NCI-H446 treated with DMSO at 0.1 percent for 48 hours (cell line): ENCODE data around the gene CHD5.

Experiments
- DNase-seq: peaks from one replicate; lab custom pipeline; 2025; lab: John Stamatoyannopoulos, UW

The CHD5 gene

DNA sequence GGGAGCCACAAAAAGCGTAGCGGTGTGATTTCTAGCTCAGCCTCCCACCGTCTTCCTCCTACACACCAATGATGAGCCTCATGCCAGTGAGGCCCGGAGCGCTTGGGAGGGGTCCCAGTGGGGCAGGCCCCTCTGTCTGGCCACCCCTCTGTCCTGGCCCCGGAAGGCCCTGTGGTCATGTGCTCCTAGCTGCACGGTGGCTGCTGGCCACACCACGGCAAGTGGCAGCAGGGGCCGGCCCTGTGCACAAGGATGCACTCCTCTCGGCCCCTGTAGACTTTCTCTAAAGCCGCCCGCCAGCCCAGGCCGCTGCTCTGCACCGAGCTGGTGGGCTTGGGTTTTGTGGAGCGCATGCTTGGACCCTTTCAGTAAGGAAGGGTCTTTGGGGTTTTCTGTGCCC is 80.8 kb downstream of the CHD5 start:
- DNase-seq = no peak

DNA sequence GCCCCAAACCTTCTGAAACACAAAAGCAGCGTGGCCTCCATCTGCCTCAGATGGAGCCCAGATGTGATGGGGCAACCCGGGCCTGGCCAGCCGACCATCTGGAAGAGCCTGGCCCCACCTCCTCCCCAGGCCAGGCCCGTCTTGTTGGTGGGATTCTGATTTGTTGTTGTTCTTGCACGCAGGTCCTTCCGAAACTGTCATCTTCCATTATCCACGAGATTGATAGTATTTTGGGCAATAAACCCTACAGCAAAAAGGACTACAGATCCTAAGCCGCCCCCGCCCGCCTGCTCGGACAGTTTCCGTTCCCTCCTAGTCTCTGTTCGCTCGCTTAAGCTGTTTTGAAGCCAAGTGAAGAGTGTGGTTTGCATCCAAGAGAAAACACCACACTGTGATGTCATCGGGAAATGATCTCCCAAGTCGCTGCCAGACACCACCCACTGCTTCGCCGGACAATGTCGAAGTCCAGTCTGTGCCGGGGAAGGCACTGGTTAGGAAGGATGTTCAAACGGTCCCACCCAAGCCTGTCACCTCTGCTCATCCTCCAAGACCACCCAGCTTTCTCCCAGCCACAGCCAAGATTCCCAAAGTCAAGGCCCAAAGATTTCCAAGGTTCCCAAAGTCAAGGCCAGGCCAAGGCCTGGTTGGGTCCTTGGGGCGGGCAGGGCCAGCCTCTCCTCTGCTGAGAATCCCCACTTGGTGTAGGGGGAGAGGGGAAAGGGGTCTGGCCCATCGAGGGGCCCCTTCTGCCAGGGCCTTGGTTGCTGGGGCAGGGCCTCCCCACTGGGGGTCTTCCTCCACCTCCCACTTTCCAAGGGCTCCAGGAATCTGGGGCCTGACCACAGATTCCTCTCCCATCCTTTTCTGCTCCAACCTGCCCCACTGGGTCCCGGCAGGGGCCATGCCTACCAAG is 81.6 kb downstream of the CHD5 start:
- DNase-seq = no peak

DNA sequence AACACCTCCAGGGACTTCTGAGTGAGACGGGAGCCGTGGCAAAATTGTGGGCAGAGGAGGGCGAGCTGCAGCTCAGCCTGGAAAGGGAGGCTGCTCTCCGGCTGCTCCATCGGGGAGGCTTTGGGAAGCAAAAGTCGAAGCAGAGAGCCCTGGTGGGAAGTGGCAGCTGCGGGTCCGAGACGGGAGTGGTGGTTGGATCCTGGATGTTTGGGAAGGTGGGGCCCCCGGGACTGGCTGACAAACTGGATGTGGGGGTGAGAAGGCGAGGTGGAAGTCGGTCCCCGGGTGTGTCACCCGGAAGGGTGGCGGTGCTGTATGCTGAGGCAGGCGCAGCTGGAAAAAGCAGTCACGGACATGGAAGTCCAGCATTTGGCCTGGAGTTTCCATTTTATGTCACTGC is 82.3 kb downstream of the CHD5 start:
- DNase-seq = no peak

DNA sequence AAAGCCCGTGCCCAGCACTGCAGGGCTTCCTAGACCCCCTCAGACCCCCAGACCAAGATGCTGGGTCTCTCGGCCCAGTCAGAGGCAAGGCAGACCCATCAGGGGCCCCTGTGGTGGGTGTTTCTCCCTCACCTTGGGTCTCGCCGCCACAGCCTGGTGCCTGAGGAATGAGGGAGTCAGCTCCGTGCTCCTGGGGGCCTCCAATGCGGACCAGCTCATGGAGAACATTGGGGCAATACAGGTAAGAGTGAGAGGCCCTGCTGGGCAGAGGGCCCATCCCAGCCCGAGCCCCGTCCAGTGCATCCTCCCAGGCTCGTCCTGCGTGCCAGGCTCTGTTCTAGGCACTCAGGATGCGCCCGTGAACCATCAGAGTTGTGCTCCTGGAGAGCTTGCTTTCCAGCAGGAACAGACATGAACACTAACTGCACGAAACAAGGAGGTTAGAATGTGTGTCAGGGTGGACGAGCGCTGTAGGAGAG is 83.0 kb downstream of the CHD5 start:
- DNase-seq = no peak

DNA sequence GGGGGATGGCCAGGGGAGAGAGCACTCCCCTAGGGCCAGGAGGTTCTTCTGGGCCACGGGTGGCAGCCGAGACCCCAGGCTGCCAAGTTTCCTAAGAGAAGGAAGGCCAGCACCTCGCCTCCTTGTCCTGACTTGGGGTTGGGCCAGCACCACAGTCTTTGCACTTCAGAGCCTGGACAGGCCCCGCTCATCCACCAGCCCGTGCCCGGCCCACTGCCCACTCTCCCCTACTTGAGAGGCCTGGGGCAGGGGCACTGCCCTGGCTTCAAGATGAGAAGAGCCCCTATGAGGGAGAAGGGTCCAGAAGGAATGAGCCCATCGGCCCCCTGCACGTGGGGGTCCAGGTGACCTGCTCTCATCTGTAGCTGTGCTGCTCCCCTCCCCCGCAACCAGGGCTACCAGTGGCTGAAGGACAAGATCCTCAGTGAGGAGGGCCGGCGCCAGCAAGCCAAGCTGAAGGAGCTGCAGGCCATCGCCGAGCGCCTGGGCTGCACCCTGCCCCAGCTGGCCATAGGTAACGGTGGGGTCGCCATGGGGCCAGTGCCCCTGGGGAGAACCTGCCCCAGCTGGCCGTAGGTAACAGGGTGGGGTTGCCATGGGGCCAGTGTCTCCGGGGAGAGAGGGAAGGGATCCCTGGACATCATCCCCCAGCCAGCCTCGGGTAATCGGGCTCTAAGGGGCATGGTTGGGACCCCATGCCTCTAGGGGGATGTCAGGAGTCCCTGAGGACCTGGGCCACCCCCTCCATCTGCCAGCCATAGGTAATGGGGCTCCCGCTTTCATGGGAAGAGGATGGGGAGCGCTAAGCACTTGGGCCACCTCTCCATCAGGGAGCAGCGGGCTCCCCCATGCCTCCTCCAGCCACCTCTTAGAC is 83.6 kb downstream of the CHD5 start:
- DNase-seq = no peak

DNA sequence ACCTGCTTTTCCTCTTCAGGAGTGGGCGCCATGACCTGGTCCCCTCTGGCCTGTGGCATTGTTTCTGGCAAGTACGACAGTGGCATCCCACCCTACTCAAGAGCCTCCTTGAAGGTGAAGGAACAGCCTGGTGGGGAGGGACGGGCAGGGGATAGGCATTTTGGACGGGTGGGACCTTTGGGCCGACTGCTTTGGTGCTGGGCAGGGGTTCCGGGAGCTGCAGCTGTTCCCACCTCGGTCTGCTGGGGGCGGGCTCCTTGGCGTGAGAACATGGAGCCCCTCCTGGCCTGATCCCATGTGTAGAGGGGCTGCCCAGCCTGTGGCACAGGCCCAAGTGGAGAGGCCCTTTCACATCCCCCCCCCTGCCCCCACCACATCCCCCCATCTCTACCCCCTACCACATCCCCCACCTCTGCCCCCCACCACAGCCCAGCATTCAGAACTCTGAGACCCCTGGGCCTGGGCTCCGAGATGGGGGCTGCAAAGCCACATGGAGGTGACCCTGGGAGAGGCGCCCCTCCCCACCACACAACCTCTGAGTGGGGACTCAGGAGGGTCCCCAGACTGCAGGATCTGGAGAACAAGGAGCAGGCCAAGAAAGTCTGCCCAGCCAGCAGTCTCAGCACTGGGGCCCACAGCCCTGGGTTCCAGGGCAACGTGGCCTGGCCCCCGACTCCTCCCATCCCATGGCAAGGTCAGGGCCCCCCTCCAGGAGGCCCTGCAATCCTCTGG is 84.4 kb downstream of the CHD5 start:
- no peak for DNase-seq

DNA sequence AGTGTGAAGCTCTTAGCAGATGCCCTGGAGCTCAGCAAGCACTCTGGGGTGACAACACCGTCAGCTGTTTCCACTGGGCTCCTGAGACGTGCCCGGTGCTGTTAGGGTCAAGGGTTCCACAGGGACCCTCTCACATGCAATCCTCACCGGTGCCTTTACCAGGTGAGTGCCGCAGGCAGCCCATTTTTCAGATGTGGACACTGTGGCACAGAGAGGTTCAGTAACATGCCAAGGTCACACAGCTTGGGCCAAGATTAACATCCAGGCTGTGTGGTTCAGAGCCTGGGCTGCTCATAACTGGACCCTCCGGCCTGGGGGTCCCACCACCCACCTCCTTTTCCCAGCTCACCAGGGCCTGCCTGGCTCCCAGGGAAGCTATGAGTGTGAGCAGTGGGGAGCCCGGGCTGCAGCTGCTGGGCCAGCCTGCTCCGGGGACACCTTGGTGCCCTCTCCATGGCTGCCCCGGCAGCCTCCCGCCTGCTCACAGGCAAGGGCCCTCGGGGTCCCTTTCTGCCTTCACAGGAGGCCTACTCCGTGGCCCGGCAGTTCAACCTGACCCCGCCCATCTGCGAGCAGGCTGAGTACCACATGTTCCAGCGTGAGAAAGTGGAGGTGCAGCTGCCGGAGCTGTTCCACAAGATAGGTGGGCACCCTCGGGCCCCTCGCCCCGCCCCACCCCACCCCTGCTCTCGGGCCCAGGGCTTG is 85.2 kb downstream of the CHD5 start:
- DNase-seq = no peak

DNA sequence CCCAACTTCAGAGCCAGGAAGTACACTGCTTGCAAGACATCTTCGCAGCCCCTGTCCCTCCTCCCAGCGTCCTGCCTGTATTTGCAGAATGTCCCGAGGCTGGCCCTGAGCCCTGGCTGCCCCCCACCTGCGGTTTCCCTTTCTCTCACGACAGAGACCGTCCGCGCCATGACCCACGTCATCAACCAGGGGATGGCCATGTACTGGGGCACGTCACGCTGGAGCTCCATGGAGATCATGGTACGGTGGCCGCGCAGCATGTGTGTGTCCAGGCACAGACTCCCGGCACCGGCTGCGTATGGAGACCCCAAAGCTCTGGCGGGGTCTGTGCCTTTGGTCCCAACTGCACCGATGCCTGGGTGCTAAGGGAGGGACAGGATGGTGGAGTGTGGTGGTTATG is 85.9 kb downstream of the CHD5 start:
- no peak for DNase-seq

DNA sequence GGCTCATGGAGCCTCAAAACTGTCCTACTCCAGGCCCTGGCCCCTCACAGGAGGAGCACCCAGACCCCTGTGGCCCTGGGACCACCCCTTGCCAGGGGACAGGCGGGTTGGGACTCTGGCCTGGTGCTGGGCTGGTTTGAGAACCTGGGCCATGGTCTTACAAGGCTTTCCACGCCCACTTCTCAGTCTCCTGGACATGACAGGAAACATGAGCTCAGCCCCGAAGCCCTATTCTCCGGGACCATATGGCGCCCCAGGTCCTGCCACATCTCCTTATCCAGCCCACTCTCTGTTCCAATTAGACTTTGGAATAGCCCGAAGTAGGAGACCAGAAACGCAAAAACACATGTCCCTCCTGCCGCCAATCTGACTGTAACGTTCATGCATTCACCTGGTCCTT is 86.5 kb downstream of the CHD5 start:
- no peak for DNase-seq

DNA sequence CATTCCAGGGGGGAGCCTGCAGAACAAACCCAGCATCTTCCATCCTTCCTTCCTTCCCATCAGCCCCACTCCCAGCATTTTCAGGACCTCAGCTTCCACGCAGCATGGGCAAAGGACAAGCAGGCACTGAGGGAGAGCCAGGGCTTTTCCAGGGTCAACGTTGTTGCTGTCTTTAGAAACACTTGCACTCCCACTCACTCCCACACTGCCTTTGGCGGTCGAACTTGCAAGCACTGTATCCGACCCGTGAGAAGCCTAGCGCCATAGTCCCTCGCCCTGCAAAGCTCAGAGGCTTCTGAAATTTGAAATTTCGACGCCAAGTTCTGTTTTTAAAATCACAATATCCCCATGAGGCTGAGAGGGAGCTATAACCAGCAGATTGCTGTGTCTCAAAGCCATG is 87.0 kb downstream of the CHD5 start:
- DNase-seq = no peak

DNA sequence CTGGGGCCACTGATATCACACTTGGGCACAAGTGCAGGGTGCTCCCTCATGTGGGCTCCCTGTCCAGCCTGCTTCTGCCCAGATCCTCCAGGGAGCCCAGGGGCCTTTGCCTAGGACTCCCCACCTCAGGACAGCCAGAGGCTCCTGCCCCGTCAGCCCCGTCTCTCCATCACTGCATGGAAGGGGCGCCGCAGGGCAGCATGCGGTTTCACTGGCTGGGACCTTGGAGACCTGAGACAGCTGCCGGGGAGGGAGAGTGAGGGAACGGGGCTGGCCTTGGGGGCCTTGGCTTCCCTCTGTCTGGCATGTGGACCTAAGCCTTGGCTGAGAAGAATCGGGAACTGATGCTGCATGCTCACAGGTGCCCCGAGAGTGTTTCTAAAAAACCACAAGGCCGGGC is 87.9 kb downstream of the CHD5 start:
- DNase-seq = no peak

DNA sequence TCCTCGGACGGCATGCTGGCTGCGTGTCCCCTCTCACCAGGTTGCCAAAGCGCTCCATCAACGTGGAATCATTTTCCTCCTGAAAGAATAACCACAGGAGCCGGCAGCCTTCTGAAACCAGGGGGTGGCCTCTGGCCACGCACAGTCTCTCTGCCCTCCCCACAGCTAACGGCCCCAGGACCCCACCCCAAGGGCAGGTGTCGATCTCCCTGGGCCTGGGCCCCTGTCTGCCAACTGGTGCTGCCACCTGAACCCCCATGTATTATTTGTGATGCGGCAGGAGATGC is 88.4 kb downstream of the CHD5 start:
- DNase-seq = no peak

DNA sequence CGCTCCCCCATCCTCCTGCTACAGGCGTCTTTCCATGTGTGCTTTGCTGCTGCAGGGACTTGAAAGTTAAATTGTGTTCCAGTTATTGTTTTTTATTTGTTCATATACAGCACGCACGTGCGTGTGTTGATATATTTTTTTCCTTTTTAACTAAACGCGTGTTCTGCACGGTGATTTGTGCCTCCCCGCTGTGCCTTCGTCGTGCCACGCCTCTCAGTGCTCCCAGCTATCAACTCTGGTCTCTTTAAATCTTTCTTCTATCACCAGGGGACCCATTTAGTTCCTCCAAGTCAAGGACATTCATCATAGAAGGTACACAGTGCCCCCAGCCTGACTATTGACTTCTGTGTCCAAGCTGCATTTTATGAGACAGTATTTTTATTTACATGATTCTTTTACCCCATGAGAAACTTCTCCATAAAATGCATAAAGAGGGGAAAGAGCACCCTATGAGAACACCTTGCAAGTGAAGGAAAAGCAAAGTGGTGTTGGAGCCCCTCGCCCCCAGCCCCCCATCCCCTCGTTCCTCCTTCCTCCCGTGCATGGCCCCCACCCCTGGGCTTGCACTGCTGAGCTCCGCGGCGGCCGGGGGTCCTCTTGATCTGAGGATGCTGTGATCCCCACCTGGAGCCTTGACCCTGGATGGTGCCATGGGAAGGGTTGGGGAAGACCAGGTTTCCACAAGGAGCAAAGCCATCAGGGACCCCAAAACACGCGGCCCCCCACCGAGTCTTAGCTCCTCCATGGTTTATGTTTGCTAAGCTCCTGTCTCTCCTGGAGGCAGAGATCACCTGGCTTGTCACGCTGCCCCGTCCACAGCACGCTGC is 88.9 kb downstream of the CHD5 start:
- no peak for DNase-seq

DNA sequence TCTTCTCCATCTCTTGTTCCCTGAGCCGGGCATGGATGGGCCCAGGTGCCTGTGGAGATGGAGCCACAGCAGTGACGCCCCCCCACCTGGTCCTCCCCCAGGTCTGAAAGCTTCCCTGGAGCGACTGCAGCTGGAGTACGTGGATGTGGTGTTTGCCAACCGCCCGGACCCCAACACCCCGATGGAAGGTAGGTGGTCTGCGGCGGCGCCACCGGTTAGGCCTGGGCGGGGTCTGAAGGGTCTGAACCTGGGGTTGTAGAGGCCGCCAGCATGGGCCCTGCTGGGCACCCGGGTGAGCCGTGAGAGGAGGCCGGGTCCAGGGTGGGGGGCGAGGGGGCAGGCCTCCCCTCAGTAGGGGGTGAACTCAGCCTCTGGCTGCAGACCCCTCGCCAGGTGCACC is 89.8 kb downstream of the CHD5 start:
- no peak for DNase-seq

DNA sequence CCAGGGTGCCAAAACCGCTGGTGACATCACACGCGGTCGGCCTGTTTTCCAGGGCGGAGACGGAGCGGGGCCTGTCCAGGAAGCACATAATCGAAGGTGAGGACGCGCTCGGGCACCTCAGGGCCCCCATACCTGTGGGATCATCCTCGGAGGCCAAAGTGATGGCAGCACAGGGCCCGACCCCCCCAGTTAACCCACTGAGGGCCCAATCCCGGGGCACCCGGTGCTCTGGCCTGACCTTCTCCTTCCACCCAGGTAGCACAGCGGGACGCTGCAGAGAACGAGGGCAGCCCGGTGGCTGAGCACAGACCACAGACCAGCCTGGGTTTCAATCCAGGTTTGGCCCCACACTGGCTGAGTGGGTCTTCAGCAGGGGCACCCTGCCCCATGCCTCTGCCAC is 91.2 kb downstream of the CHD5 start:
- no peak for DNase-seq

DNA sequence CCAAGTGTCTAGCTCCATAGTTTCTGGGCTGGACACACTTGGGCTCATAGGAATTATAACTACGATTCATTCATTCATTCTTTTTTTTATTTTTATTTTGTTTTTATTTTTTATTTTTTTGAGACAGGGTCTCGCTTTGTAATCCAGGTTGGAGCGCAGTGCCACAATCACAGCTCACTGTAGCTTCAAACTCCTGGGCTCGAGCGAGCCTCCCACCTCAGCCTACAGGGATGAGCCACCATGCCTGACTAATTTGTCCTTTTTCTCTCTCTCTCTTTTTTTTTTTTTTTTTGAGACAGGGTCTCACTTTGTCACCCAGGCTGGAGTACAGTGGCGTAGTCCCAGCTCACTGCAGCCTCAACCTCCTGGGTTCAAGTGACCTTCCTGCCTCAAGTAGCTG is 92.2 kb downstream of the CHD5 start:
- no peak for DNase-seq

DNA sequence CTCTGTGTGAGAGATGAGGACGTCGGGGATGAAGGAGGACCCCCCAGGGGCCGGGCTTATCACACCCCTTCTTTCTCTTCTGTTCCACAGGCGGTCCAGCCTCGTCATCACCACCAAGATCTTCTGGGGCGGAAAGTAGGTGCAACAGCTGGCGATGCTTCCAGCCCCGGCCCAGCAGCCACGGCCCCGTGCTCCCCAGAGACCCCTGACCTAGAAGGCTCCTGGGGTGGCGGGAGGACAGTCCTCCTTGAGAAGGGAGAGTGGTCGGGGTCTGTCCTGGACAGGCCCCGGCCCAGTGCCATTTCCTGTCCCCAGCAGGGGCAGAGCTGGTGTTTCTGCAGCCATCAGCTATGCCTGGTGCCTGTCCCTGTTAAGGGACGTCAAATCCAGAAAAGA is 92.7 kb downstream of the CHD5 start:
- DNase-seq = no peak

DNA sequence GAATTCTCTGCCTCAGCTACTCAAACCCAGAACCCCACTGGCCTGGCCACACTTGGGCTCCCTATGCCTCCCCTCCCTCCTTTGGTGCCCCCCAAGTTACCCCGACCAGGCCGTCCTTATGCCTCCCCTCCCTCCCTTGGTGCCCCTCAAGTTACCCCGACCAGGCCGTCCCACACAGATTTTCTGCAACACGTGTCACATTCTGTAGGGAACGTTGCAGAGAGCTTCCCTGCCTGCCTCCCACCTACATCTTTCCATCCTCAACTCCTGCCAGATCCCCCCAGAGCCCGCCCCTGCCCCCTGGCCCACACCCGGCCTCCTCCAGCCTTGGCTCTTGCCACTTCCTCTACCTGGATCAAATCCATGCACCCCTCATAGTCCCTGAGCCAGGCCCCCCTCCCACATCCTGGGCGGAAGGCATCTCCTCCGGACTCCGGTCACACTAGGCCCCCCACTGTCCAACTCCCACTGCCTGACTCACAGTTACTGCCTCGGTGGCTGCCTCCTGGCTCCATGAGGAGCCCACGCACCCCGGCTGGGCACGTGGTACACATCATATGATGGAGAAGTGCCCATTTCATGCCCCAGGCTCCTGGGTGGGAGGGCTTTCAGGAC is 93.3 kb downstream of the CHD5 start:
- no peak for DNase-seq

DNA sequence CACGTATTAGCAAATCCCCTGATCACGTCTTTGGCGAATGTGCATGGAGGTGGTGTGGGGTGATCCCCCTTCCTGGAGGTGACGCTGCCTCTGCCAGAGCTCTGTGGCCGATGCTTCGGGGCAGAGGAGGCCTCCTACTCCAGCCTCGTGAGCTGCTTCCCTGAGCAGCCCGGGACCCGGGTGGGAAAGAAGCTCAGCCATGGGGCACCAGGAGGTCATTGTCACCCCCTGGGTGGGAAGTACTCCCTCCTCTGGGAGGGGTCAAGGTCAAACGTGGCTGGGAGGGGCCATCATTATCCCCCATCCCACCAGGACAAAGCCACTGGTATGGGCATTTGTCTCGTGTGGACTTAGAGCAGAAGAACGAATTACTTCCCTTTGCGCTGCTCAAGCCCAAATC is 93.8 kb downstream of the CHD5 start:
- no peak for DNase-seq

DNA sequence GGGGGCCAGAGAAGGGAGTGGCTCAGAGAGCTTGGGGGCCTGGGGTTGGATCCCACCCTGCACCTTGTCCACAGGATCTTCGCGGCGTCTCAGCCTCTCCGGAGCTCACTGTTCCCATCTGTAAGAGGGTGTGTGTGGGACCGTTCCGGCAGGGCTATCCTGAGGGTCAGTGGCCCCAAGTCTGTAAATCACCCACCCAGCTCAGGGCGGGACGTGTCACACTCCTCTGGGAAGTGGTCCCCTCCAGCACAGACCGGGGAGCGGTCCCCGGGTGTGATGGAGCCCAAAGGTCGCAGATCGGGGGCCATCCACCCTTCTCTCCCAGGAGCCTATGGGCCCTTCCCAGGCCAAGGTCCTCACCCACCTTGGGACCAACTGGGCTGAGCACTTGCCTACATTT is 94.5 kb downstream of the CHD5 start:
- DNase-seq = no peak
